K562 (cell line): Measurements from ENCODE around the gene PHKB. TPM values are rescaled to one million over a fixed set of nuclear protein-coding genes. Genes with fewer than 3 reads are reported as not detected.
"Not testable (repeated sequence)": the region's sequence is repeated elsewhere in the genome, so short reads cannot be mapped to it uniquely, and the experiment has no call there.

Experiments used
- ATAC-seq: fragments of 200-7000 bp; cut with Tn5 transposase; 3 replicates; pipeline ENCODE4 v1.9.1; 2020; ENCODE audit warnings: moderate library complexity
- BruUV-seq: library from RNA; stranded (reverse); fragments of 400-500 nt; replicated peaks from 2 replicates; lab custom pipeline; 2021; lab: Mats Ljungman, UMichigan
- CTCF ChIA-PET: fragments of 300-600 bp; formaldehyde crosslinking; extraction: SDS; loops from one replicate; lab custom pipeline; 2021; ENCODE audit warnings: low intra/inter-chr PET ratio; lab: Yijun Ruan, JAX
- POLR2A ChIA-PET: fragments of 300-600, 350-650 bp; sonication (Branson Sonifier 250); formaldehyde crosslinking; extraction: SDS; loops from one replicate; lab custom pipeline; 2021; ENCODE audit warnings: antibody characterized with exemption, inconsistent platforms; lab: Yijun Ruan, JAX
- DNase-seq, 4 experiments: peaks; one replicate each; pipeline versions ENCODE4 v3.0.0 to v3.0.0-alpha.2; 2011 to 2018; ENCODE audit warnings: low spot score in 3 of 4, mixed read lengths in 3 of 4; ENCODE audit errors: extremely low read depth in 1 of 4
- FAIRE-seq: peaks from 2 replicates; lab custom pipeline; 2011; peaks lifted over from hg19 to GRCh38; lab: Jason Lieb, UNC
- H2AFZ ChIP-seq: 2 replicates; pipeline ENCODE4 v1.6.0; 2011; ENCODE audit warnings: low read depth, low read length, control low read depth, inconsistent platforms
- H3K27ac ChIP-seq: fragments of 200-600 bp; 3 replicates; pipeline ENCODE4 v1.8.0; 2011; ENCODE audit warnings: low read depth, mild to moderate bottlenecking, control low read depth, inconsistent platforms, low read length, moderate library complexity, mixed read lengths; ENCODE audit errors: extremely low read depth
- H3K27me3 ChIP-seq, 2 experiments: fragments of 300-600 bp in 1 of 2; 2 replicates in 1 of 2; 3 replicates in 1 of 2; pipeline versions ENCODE4 v1.6.0 to v1.8.0; 2011; ENCODE audit warnings: inconsistent platforms in 2 of 2, low read length in 2 of 2, mild to moderate bottlenecking in 1 of 2, mixed read lengths in 1 of 2, moderate library complexity in 1 of 2; ENCODE audit not compliant: control insufficient read depth in 2 of 2, insufficient read depth in 2 of 2
- H3K36me3 ChIP-seq: fragments of 300-600 bp; 3 replicates; pipeline ENCODE4 v1.8.0; 2011; ENCODE audit warnings: mild to moderate bottlenecking, low read length, inconsistent platforms; ENCODE audit not compliant: control insufficient read depth, insufficient read depth
- H3K4me1 ChIP-seq, 2 experiments: fragments of 200-600 bp in 1 of 2; replicated peaks in 1 of 2; 2 replicates in 1 of 2; 3 replicates in 1 of 2; pipeline versions ENCODE4 v1.5.1 to v1.8.0; 2011; ENCODE audit warnings: inconsistent platforms in 2 of 2, low read length in 2 of 2, mild to moderate bottlenecking in 1 of 2, mixed read lengths in 1 of 2, moderate library complexity in 1 of 2; ENCODE audit not compliant: control insufficient read depth in 2 of 2, insufficient read depth in 2 of 2
- H3K4me2 ChIP-seq: 2 replicates; pipeline ENCODE4 v1.6.1; 2011; ENCODE audit warnings: low read length, control low read depth, inconsistent platforms, mixed read lengths; ENCODE audit not compliant: insufficient read depth
- H3K4me3 ChIP-seq: fragments of 200-600 bp; sonication (generic), shearing (Covaris generic); 2 replicates; pipeline ENCODE4 v1.5.1; 2016; ENCODE audit warnings: control low read depth, inconsistent platforms
- H3K79me2 ChIP-seq: fragments of 200-600 bp; 3 replicates; pipeline ENCODE4 v1.8.0; 2011; ENCODE audit warnings: low read length, inconsistent platforms; ENCODE audit not compliant: control insufficient read depth, insufficient read depth
- H3K9ac ChIP-seq, 2 experiments: 2 replicates each; pipeline versions ENCODE4 v1.6.0 to v1.6.1; 2011; ENCODE audit warnings: low read depth in 2 of 2, low read length in 2 of 2, control low read depth in 1 of 2, inconsistent platforms in 1 of 2, mild to moderate bottlenecking in 1 of 2, mixed read lengths in 1 of 2; ENCODE audit not compliant: insufficient read depth in 1 of 2
- H3K9me1 ChIP-seq: one replicate; pipeline ENCODE4 v1.6.0; 2011; ENCODE audit warnings: inconsistent platforms, mild to moderate bottlenecking, low read length, moderate library complexity; ENCODE audit not compliant: control insufficient read depth, insufficient read depth
- H3K9me3 ChIP-seq: replicated peaks from 2 replicates; pipeline ENCODE4 v1.5.1; 2011; ENCODE audit warnings: low read depth, low read length, inconsistent platforms; ENCODE audit not compliant: control insufficient read depth, insufficient read depth
- H4K20me1 ChIP-seq: replicated peaks from 2 replicates; pipeline ENCODE4 v1.6.1; 2011; ENCODE audit warnings: low read length, inconsistent platforms, mixed read lengths; ENCODE audit not compliant: control insufficient read depth, insufficient read depth
- ADNP ChIP-seq: fragments of 200-800 bp; sonication (Bioruptor generic); IDR thresholded peaks from 2 replicates; pipeline ENCODE4 v1.6.1; 2016; ENCODE audit warnings: missing genetic modification characterization, missing compliant biosample characterization
- ARID1B ChIP-seq: fragments of 450-650 bp; IDR thresholded peaks from 2 replicates; pipeline ENCODE4 v1.6.1; 2016; ENCODE audit warnings: antibody characterized with exemption, mild to moderate bottlenecking, inconsistent platforms
- ATF7 ChIP-seq: fragments of 450-650 bp; IDR thresholded peaks from 2 replicates; pipeline ENCODE4 v1.7.1; 2014; ENCODE audit warnings: mild to moderate bottlenecking, moderate library complexity
- C11orf30 ChIP-seq: fragments of 450-650 bp; IDR thresholded peaks from 2 replicates; pipeline ENCODE4 v1.6.1; 2016; ENCODE audit warnings: low read depth, mild to moderate bottlenecking
- CXXC5 ChIP-seq: fragments of 250-450 bp; sonication (Bioruptor Pico); IDR thresholded peaks from 2 replicates; pipeline ENCODE4 v1.8.0; 2022; ENCODE audit warnings: inconsistent platforms, mild to moderate bottlenecking, moderate library complexity
- FOSL1 ChIP-seq: fragments of 200-800 bp; sonication (Bioruptor generic); conservative IDR thresholded peaks from 2 replicates; pipeline ENCODE4 v1.6.1; 2016; ENCODE audit warnings: missing genetic modification characterization, missing compliant biosample characterization
- GATAD2B ChIP-seq: fragments of 450-650 bp; IDR thresholded peaks from 2 replicates; pipeline ENCODE4 v1.6.1; 2017; ENCODE audit warnings: mild to moderate bottlenecking, borderline replicate concordance
- KDM1A ChIP-seq, 2 experiments: fragments of 450-650 bp; IDR thresholded peaks; 2 replicates each; pipeline ENCODE4 v1.6.1; 2016; ENCODE audit warnings: mild to moderate bottlenecking in 2 of 2
- KLF16 ChIP-seq: IDR thresholded peaks from 2 replicates; pipeline ENCODE4 v1.6.1; 2016; ENCODE audit warnings: antibody characterized with exemption
- MEIS2 ChIP-seq: fragments of 450-650 bp; IDR thresholded peaks from 2 replicates; pipeline ENCODE4 v1.6.1; 2014; ENCODE audit warnings: mild to moderate bottlenecking; ENCODE audit not compliant: partially characterized antibody
- MLLT1 ChIP-seq, 2 experiments: fragments of 450-650 bp; IDR thresholded peaks; 2 replicates each; pipeline ENCODE4 v1.6.1; 2016
- MTA1 ChIP-seq: fragments of 450-650 bp; IDR thresholded peaks from 2 replicates; pipeline ENCODE4 v1.6.1; 2017; ENCODE audit warnings: borderline replicate concordance
- MTA3 ChIP-seq: fragments of 450-650 bp; formaldehyde crosslinking; IDR thresholded peaks from 2 replicates; pipeline ENCODE4 v1.6.1; 2017; ENCODE audit warnings: mild to moderate bottlenecking, borderline replicate concordance
- NR4A1 ChIP-seq, 2 experiments: fragments of 250-450 bp in 1 of 2; fragments of 450-650 bp in 1 of 2; sonication (Bioruptor Pico) in 1 of 2; IDR thresholded peaks; 2 replicates each; pipeline versions ENCODE4 v1.4.0 to v1.6.1; 2016 to 2020; ENCODE audit warnings: mild to moderate bottlenecking in 2 of 2, missing compliant biosample characterization in 1 of 2, missing genetic modification characterization in 1 of 2, moderate library complexity in 1 of 2
- SMARCA4 ChIP-seq: fragments of 450-650 bp; IDR thresholded peaks from 2 replicates; pipeline ENCODE4 v1.6.1; 2016
- SMARCC2 ChIP-seq: fragments of 450-650 bp; IDR thresholded peaks from 2 replicates; pipeline ENCODE4 v1.6.1; 2017; ENCODE audit warnings: antibody characterized with exemption, moderate library complexity, mild to moderate bottlenecking, low read depth
- TAF9B ChIP-seq: fragments of 450-650 bp; IDR thresholded peaks from 2 replicates; pipeline ENCODE4 v1.6.1; 2018; ENCODE audit warnings: mild to moderate bottlenecking; ENCODE audit not compliant: partially characterized antibody
- VEZF1 ChIP-seq: fragments of 200-800 bp; sonication (Bioruptor generic); IDR thresholded peaks from 2 replicates; pipeline ENCODE4 v1.6.1; 2017; ENCODE audit warnings: missing genetic modification characterization, missing compliant biosample characterization
- ZNF766 ChIP-seq: fragments of 200-800 bp; sonication (Bioruptor generic); conservative IDR thresholded peaks from 2 replicates; pipeline ENCODE4 v1.6.1; 2016; ENCODE audit warnings: missing genetic modification characterization, missing compliant biosample characterization
- WGBS: fragments of 100-300 bp; shearing (Covaris generic); methylation state at CpG from one replicate; pipeline ENCODE4 v1.1.6; 2016; ENCODE audit warnings: low coverage, mixed read lengths; ENCODE audit not compliant: insufficient coverage; ENCODE audit errors: missing lambda C conversion rate; 5-methylcytosine and 5-hydroxymethylcytosine counted together
- in situ Hi-C: fragments of 300-500 bp; cut with MboI; formaldehyde crosslinking; loops from 4 replicates; pipeline ENCODE4 v1.15.0; 2018; ENCODE audit warnings: inconsistent platforms, mixed read lengths
- intact Hi-C: fragments of 100-400 bp; cut with micrococcal nuclease; formaldehyde crosslinking; loops from 2 replicates; pipeline ENCODE4 v1.14.2; 2022
- polyA plus RNA-seq, 8 experiments: library from polyadenylated mRNA; depleted of rRNA in 4 of 8; stranded (reverse) in 5 of 8; unstranded in 3 of 8; fragments of >200 nt; fragmentation: Nextera tagmentation in 2 of 8; fragmentation: Illumina TruSeq in 1 of 8; extraction: Ambion mirVana in 2 of 8; extraction: Trizol in 1 of 8; gene quantifications; 2 replicates each; pipeline versions ENCODE4 v1.2.1 to v1.2.3, GENCODE V29; 2011 to 2014; ENCODE audit warnings: inconsistent platforms in 1 of 8, missing spikeins in 1 of 8
- total RNA-seq, 7 experiments: library from RNA; depleted of rRNA in 6 of 7; stranded (reverse); fragments of >200 nt in 6 of 7; fragmentation: Illumina TruSeq in 2 of 7; extraction: Trizol in 2 of 7; gene quantifications; 2 replicates each; pipeline versions ENCODE4 v1.2.1 to v1.2.3, GENCODE V29; 2011 to 2021; ENCODE audit warnings: low replicate concordance in 1 of 7
- TF ChIP-seq, protein P1 (sequence below): fragments of 450-650 bp; IDR thresholded peaks from 2 replicates; pipeline ENCODE4 v1.6.1; 2016; ENCODE audit warnings: low read depth, mild to moderate bottlenecking, moderate library complexity

The PHKB gene
- total and polyA plus RNA-seq, 9 of the 15 experiments (the other 6 are each of a cell fraction or from before 2014, with no cell fraction given), result 24.7 to 92.3 (median 67.0) TPM

DNA sequence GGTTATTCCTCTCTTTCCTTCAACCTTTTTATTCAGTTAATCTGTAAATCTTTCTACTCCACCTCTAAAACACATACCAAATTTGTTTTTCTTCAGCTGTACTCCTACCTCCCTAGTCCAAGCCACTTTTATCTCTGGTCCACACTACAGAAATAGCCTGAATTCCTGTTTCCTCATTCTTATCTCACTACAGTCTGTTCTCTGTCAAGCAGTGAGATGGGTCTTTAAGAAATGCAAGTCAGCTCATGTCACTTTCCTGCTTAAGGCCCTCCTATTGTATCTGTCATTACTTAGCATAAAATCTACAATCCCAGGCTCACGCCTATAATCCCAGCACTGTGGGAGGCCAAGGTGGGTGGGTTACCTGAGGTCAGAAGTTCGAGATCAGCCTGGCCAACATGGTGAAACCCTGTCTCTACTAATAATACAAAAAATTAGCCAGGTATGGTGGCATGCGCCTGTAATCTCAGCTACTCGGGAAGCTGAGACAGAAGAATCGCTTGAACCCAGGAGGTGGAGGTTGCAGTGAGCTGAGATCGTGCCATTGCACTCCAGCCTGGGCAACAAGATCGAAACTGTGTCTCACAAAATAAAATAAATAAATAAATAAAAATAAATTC lies 7.0 kb downstream of the PHKB start:
- H3K27ac ChIP-seq, result peak overlapping the region; percentile 99
- H3K9ac ChIP-seq, result peak overlapping the region in 1 of 2 experiments; percentile 98; a peak in 2 of 4 replicates
- H3K9me1 ChIP-seq; H4K20me1 ChIP-seq; in situ Hi-C loops; H3K9me3 ChIP-seq; CTCF ChIA-PET; H3K27me3 ChIP-seq; H2AFZ ChIP-seq; BruUV-seq; TF ChIP-seq NR4A1 (CRISPR knock-in tag; IDR thresholded peaks at IDR 0.05): not testable (repeated sequence)
- H3K4me1 ChIP-seq, result peaks cover 0 to 34% of the 10 kb centered on the region in 2 experiments; a peak in 4 of 5 replicates
- peak; percentile 80 for ATAC-seq
- peak; percentile 96 for FAIRE-seq
- H3K4me2 ChIP-seq, result peak overlapping the region; percentile 73
- POLR2A ChIA-PET, result interaction anchor here (0.7 to 1.8 kb wide), 9 partner anchors 8 to 303 kb away, joined by 3 to 8 read pairs (median 3); no protein-coding TSS in a partner anchor
- intact Hi-C loops, result loop anchor here (5.0 to 10.0 kb wide), 3 partner anchors 49 to 213 kb away; no protein-coding TSS in a partner anchor
- H3K79me2 ChIP-seq, result peaks cover 100% of the 10 kb centered on the region
- peaks cover 46% of the 10 kb centered on the region; the same call in 2 of the 3 replicates for H3K36me3 ChIP-seq
- WGBS, result 7% methylated on average over 7 of the region's 7 CpGs
- peak overlapping the region; percentile 5; the same call in 1 of the 2 replicates for H3K4me3 ChIP-seq
- peak; percentile 50 to 90 (median 66) for DNase-seq
- TF ChIP-seq CXXC5 (CRISPR knock-in tag) (0 out of 2 replicates have a peak, but pooled peaks have one; percentile 18), MEIS2 (peak; percentile 94), SMARCC2 (peak; percentile 91), KDM1A (IDR thresholded peaks at IDR 0.05) (peak; percentile 94 to 96), VEZF1 (CRISPR knock-in tag) (peak; percentile 44), ADNP (tag) (peak; percentile 88), ARID1B (peak; percentile 97), MLLT1 (IDR thresholded peaks at IDR 0.05) (peak; percentile 80; a peak in 2 of 4 replicates), GATAD2B (peak; percentile 38; the same call in 1 of the 2 replicates), MTA1 (peak; percentile 73; the same call in 1 of the 2 replicates), NR4A1 (tag; IDR thresholded peaks at IDR 0.05) (0 out of 2 replicates have a peak, but pooled peaks have one; percentile 24), ATF7 (peak; percentile 72), C11orf30 (peak; percentile 98), TAF9B (peak; percentile 88), ZNF766 (CRISPR knock-in tag) (0 out of 2 replicates have a peak, but pooled peaks have one; percentile 26), FOSL1 (tag) (peak; percentile 32; the same call in 1 of the 2 replicates), SMARCA4 (peak; percentile 97), MTA3 (peak; percentile 68; the same call in 1 of the 2 replicates), KLF16 (peak; percentile 90)
- TF ChIP-seq, protein P1, sequence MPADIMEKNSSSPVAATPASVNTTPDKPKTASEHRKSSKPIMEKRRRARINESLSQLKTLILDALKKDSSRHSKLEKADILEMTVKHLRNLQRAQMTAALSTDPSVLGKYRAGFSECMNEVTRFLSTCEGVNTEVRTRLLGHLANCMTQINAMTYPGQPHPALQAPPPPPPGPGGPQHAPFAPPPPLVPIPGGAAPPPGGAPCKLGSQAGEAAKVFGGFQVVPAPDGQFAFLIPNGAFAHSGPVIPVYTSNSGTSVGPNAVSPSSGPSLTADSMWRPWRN, result peak; percentile 62; the same call in 1 of the 2 replicates
